HepG2 (cell line): ENCODE measurements around the gene RAB3B. TPM values are rescaled to one million over a fixed set of nuclear protein-coding genes. Genes with fewer than 3 reads are reported as not detected.
A peak's percentile ranks its signal among the peaks of the same experiment; 100 is the strongest.

Source experiments
- AGO1 ChIP-seq: fragments of 200-400 bp; formaldehyde crosslinking; IDR thresholded peaks from 2 replicates; pipeline ENCODE4 v1.6.1; 2017; ENCODE audit warnings: mild to moderate bottlenecking, low read depth, low read length, moderate library complexity; ENCODE audit not compliant: poor library complexity, severe bottlenecking
- ARID3A ChIP-seq: IDR thresholded peaks from 2 replicates; pipeline ENCODE4 v1.6.1; 2012; ENCODE audit warnings: low read depth, low read length, improper control_type of control experiment
- FOXK1 ChIP-seq: sonication (generic); formaldehyde crosslinking; IDR thresholded peaks from 2 replicates; pipeline ENCODE4 v1.4.0; 2020; ENCODE audit warnings: low read depth, missing genetic modification reagents, borderline replicate concordance
- GTF3A ChIP-seq: sonication (generic); formaldehyde crosslinking; conservative IDR thresholded peaks from 2 replicates; pipeline ENCODE4 v1.4.0; 2020; ENCODE audit warnings: mild to moderate bottlenecking, missing genetic modification reagents
- HMGA1 ChIP-seq: sonication (generic); formaldehyde crosslinking; conservative IDR thresholded peaks from 2 replicates; pipeline ENCODE4 v1.4.0; 2020; ENCODE audit warnings: missing genetic modification reagents
- JUND ChIP-seq: sonication (generic); formaldehyde crosslinking; IDR thresholded peaks from 2 replicates; pipeline ENCODE4 v1.8.0; 2022; ENCODE audit warnings: mild to moderate bottlenecking, missing genetic modification reagents
- MED8 ChIP-seq: sonication (generic); formaldehyde crosslinking; IDR thresholded peaks from 2 replicates; pipeline ENCODE4 v1.8.1; 2023; ENCODE audit warnings: mild to moderate bottlenecking, missing genetic modification reagents; ENCODE audit not compliant: insufficient replicate concordance
- MIER2 ChIP-seq: IDR thresholded peaks from 2 replicates; pipeline ENCODE4 v1.6.1; 2016; ENCODE audit warnings: missing biosample characterization, missing genetic modification reagents
- MIXL1 ChIP-seq: IDR thresholded peaks from 2 replicates; pipeline ENCODE4 v1.6.1; 2016
- PAF1 ChIP-seq: IDR thresholded peaks from 2 replicates; pipeline ENCODE4 v1.6.1; 2016; ENCODE audit warnings: missing genetic modification reagents, missing compliant biosample characterization
- PPARG ChIP-seq: conservative IDR thresholded peaks from 2 replicates; pipeline ENCODE4 v1.6.1; 2016; ENCODE audit warnings: missing biosample characterization, missing genetic modification reagents
- RAD21 ChIP-seq: fragments of 450-650 bp; formaldehyde crosslinking; IDR thresholded peaks from 2 replicates; pipeline ENCODE4 v1.5.0; 2020; ENCODE audit warnings: mild to moderate bottlenecking
- RBM39 ChIP-seq: fragments of 200-400 bp; formaldehyde crosslinking; IDR thresholded peaks from one replicate; pipeline ENCODE4 v1.6.1; 2018; ENCODE audit warnings: antibody characterized with exemption, mild to moderate bottlenecking, low read depth, low read length; ENCODE audit not compliant: poor library complexity, severe bottlenecking
- SMARCC2 ChIP-seq: fragments of 450-650 bp; IDR thresholded peaks from 2 replicates; pipeline ENCODE4 v1.6.1; 2017; ENCODE audit warnings: antibody characterized with exemption, mild to moderate bottlenecking
- SNAI1 ChIP-seq: sonication (generic); formaldehyde crosslinking; IDR thresholded peaks from 2 replicates; pipeline ENCODE4 v1.5.0; 2020; ENCODE audit warnings: mild to moderate bottlenecking, missing genetic modification reagents, borderline replicate concordance
- SNRNP70 ChIP-seq: fragments of 200-400 bp; formaldehyde crosslinking; IDR thresholded peaks from 2 replicates; pipeline ENCODE4 v1.6.1; 2017; ENCODE audit warnings: mild to moderate bottlenecking, low read depth, low read length, moderate library complexity
- SPEN ChIP-seq: sonication (generic); formaldehyde crosslinking; IDR thresholded peaks from 2 replicates; pipeline ENCODE4 v1.5.1; 2020; ENCODE audit warnings: low read depth, mild to moderate bottlenecking, missing genetic modification reagents
- TEAD3 ChIP-seq: optimal IDR thresholded peaks from 2 replicates; pipeline ENCODE3; 2016; ENCODE audit warnings: borderline replicate concordance
- TRIM24 ChIP-seq: sonication (generic); formaldehyde crosslinking; IDR thresholded peaks from 2 replicates; pipeline ENCODE4 v1.8.0; 2022; ENCODE audit warnings: mild to moderate bottlenecking, missing genetic modification reagents
- ZBTB20 ChIP-seq: sonication (generic); formaldehyde crosslinking; IDR thresholded peaks from 2 replicates; pipeline ENCODE4 v1.8.1; 2023; ENCODE audit warnings: missing genetic modification reagents, low read depth, mild to moderate bottlenecking, borderline replicate concordance
- ZNF275 ChIP-seq: sonication (generic); formaldehyde crosslinking; IDR thresholded peaks from 2 replicates; pipeline ENCODE4 v1.8.0; 2022; ENCODE audit warnings: missing genetic modification reagents, mild to moderate bottlenecking, inconsistent platforms, borderline replicate concordance
- ZNF296 ChIP-seq: sonication (generic); formaldehyde crosslinking; conservative IDR thresholded peaks from 2 replicates; pipeline ENCODE4 v1.5.0; 2020; ENCODE audit warnings: mild to moderate bottlenecking, missing genetic modification reagents
- ZNF431 ChIP-seq: sonication (generic); formaldehyde crosslinking; IDR thresholded peaks from 2 replicates; pipeline ENCODE4 v1.9.0; 2022; ENCODE audit warnings: missing genetic modification reagents, low read depth, mild to moderate bottlenecking, borderline replicate concordance
- ZNF484 ChIP-seq: sonication (generic); formaldehyde crosslinking; IDR thresholded peaks from 2 replicates; pipeline ENCODE4 v1.5.1; 2020; ENCODE audit warnings: mild to moderate bottlenecking, low read depth, missing genetic modification reagents, borderline replicate concordance
- ZNF530 ChIP-seq: sonication (generic); formaldehyde crosslinking; IDR thresholded peaks from 2 replicates; pipeline ENCODE4 v1.5.0; 2020; ENCODE audit warnings: low read depth, mild to moderate bottlenecking, missing genetic modification reagents
- ZNF772 ChIP-seq: sonication (generic); formaldehyde crosslinking; IDR thresholded peaks from 2 replicates; pipeline ENCODE4 v1.5.0; 2020; ENCODE audit warnings: mild to moderate bottlenecking, missing genetic modification reagents
- ZNF879 ChIP-seq: sonication (generic); formaldehyde crosslinking; IDR thresholded peaks from 2 replicates; pipeline ENCODE4 v1.8.1; 2023; ENCODE audit warnings: missing genetic modification reagents
- polyA plus RNA-seq, 8 experiments: library from polyadenylated mRNA; depleted of rRNA in 3 of 8; stranded (reverse) in 7 of 8; unstranded in 1 of 8; fragments of >200 nt; fragmentation: Illumina TruSeq in 4 of 8; extraction: Trizol in 4 of 8; gene quantifications; 2 replicates each; pipeline versions ENCODE4 v1.2.1 to v1.2.3, GENCODE V29; 2011 to 2016; ENCODE audit warnings: low read depth in 4 of 8, missing spikeins in 1 of 8, mixed read lengths in 1 of 8; ENCODE audit not compliant: insufficient read depth in 1 of 8
- total RNA-seq, 5 experiments: library from RNA; depleted of rRNA; stranded (reverse); fragments of >200 nt; fragmentation: Illumina TruSeq; extraction: Trizol; gene quantifications; 2 replicates each; pipeline ENCODE4 v1.2.3, GENCODE V29; 2016; ENCODE audit warnings: low read depth in 1 of 5

Gene RAB3B
- total and polyA plus RNA-seq, 2 of the 13 experiments (the other 11 are each of a cell fraction or from before 2014, with no cell fraction given), result 1.0 to 1.2 TPM

GRCh38 chr1:52002038-52002917 is 11.8 kb upstream of the RAB3B start (continued):
- TF ChIP-seq MED8 (CRISPR knock-in tag) (no peak), ZNF431 (CRISPR knock-in tag) (no peak), GTF3A (CRISPR knock-in tag) (no peak), MIXL1 (CRISPR knock-in tag) (peak; percentile 59; the same call in 1 of the 2 replicates), ZNF530 (no peak), RBM39 (no peak), JUND (no peak), AGO1 (no peak), MIER2 (CRISPR knock-in tag) (peak; percentile 95), ZBTB20 (CRISPR knock-in tag) (no peak), ZNF772 (CRISPR knock-in tag) (no peak), ZNF296 (CRISPR knock-in tag) (no peak), SNRNP70 (no peak), SNAI1 (no peak), PAF1 (CRISPR knock-in tag) (no peak), TEAD3 (peak; percentile 57), SPEN (CRISPR knock-in tag) (no peak), FOXK1 (CRISPR knock-in tag) (no peak), ZNF484 (CRISPR knock-in tag) (no peak), RAD21 (CRISPR knock-in tag) (peak; percentile 90), SMARCC2 (no peak), TRIM24 (CRISPR knock-in tag) (no peak), ARID3A (no peak), ZNF879 (CRISPR knock-in tag) (no peak), HMGA1 (CRISPR knock-in tag) (no peak), PPARG (CRISPR knock-in tag) (no peak), ZNF275 (no peak)
